ENCODE measurements around the gene MYOG.

The MYOG gene

DNA sequence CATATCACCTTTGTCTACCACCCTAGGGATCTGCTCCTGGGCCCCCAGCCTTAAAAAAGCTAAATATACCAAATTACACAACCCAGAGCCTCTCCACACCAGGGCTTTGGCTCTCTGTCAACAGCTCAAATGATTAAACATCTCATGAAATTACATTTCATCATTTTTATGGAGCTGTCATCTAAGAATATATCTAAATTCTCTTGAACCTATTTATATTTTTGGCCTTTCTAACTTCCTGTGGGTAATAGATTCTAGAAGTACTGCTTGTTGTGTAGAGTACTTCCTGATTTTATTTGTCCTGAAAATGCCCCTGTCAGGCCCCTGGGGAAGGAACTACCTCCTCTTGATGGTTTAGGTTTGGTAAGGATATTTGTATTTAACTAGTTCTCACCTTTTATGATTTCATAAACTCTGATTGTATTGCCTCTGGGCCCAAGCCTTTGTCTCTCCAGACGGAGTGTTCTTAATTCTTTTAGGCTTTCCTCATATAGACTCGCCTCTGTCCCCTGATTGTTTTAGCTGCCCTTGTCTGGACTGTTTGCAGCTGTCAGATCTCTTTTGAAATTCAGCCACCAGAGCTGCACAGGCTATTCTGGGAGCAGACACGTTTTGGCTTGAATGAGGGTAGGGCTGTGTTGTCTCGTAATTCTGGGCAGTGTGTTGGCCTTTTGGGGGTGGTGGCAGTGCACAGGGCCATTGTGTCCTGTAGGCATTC lies 16.6 kb downstream of the MYOG start:
- no peak for DNase-seq

- DNase-seq, result no peak
Observed at GRCh38 chr1:203066965-203067364, 18.8 kb downstream of the MYOG start.

DNA sequence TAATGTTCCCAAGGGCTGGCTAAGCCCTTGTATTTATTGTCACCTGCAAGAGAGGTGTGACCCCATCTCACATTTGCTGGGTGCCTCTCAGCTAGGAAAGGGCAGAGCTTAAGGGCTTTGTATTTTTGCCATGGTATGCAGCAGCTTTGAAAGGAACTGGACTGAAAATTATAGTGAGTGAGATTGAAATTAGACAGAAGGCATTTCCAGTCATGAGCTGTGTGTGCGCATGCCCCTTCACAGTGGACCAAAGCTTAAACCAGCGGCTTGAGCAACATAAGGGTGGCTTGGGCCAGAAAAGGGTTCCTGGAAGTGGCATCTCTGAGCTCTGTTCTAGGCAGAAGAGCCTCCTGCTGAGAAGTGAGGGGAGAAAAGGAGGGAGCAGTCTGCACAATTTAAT lies 19.8 kb downstream of the MYOG start:
- no peak for DNase-seq

GRCh38 chr1:203065191-203065590 lies 20.6 kb downstream of the MYOG start:
- DNase-seq, result no peak

- DNase-seq, result no peak
Observed at GRCh38 chr1:203063287-203063686, 22.5 kb downstream of the MYOG start.

GRCh38 chr1:203060115-203060514 lies 25.7 kb downstream of the MYOG start:
- no peak for DNase-seq

DNA sequence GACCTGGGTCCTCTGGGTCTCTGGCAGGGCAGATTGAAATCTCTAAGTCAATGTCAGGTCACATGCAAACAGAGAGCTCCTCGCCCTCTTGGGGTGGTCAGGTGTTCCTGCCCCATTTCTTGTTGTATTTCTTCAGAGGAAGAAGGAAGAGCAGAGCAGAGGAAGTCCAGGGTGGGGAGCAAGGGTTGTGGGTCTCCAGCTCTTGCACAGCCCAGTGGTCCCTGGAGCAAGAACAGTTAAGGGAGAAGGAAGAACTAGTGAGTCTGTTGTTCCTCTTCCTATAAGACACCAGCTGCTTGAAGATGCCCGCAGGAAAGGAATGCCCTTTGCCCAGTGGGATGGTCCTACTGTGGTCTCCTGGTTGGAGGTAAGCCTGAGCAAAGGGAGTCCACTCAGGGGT lies 26.3 kb downstream of the MYOG start:
- no peak for DNase-seq

DNA sequence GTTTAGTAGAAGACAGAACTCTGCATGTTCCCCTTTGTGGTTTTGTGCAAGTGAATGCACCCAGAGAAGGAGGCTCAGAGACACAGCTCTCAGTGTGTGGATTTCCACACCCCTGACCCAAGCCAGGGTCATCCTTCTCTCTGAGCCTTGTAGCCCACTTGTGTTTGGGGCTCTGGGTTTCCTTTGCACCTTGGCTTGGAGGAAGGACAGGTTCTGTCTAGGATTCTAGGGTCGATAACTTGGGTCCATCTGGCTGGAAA lies 27.2 kb downstream of the MYOG start:
- no peak for DNase-seq

DNA sequence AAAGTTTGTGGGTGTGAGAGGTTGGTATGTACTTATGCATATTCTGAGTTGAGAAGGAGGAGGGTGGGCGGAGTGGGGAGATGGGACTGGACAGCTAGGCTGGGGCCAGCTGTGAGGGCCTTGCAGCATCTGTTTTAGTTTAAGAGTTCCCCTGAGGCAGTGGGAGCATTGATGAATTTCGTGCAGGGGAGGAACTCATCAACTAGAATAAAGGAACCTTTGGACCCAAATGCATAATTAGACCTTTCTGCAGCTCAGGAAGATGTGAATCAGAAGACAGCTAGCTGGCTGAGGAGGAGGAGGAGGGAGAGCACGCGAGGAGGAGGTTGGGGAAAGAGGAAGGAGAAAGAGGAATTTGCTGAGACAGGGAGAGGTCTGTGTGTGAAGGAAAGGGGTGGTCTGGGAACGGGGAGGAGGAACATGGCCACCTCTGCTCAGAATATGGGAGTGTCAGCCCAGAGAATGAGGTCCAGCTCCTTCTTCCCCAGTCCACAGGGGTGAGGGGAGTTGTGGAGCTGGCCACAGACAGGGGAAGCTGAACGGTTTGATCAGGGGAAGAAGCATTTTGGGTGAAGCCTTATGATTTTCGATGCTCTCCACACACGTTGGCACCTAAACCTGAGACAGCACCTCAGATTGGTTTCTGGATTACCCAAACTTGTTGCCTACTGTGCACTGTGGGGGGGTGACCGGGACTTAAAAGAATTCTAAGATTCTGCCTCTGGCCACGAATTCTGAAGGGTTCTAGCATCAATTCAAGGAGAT lies 27.7 kb downstream of the MYOG start:
- DNase-seq, result no peak

DNA sequence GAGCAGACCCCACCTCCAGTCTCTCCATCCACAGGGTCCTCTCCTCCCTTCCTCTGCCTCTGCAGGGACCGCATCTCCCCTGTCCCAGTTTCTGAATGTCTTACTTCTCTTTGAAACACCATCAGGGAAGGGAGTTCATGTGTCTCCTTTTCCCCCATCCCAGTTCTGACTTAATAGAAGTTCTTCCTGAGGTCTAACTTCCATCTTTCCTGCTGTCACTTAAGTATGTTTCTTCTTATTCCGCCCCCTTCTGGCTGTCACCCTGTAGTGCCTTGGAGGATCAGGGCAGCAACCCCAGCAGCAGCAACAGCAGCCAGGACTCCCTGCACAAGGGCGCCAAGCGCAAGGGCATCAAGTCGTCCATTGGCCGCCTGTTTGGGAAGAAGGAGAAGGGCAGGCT lies 29.3 kb downstream of the MYOG start:
- no peak for DNase-seq

DNA sequence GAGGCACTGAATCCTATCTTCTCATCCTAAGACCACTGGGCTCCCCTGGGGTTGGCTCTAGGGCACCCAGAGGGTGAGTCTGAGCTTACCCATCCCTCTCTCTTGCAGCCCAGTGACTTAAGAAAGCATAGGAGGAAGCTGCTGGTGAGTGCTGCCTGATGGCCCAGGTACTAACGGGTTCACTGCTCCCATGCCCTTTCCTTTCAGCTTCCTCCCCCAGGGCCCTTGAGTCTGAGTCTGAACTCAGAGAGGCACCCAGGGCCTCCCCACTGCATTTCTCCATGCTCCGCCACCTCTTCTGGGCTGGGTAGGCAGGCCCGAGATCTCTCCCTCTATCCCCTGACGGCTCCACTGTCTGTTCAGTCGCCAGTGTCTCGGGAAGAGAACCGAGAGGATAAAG lies 29.8 kb downstream of the MYOG start:
- DNase-seq, result no peak

GRCh38 chr1:203055161-203055799 lies 30.5 kb downstream of the MYOG start:
- DNase-seq, result no peak

- no peak for DNase-seq
Observed at GRCh38 chr1:203054642-203055041, 31.2 kb downstream of the MYOG start.

DNA sequence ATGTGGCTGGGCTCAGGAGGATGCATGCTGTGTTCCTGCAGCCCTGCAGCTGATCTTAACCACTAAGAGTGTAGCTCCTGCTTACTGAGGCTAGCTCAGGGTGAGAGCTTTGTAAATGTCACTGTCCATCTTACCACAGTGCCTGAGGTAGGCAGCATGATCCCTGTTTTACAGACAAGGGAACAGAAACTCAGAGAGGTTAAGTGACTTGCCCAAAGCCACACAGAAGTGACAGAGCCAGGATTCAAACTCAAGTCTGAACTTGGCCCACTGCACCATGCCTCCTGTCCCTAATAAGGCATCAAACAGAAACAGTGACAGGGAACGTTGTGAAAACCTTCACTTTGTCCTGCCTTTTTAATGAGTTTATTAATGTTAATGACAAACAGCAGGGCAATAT lies 31.6 kb downstream of the MYOG start:
- no peak for DNase-seq

- DNase-seq, result no peak
Observed at GRCh38 chr1:203052601-203053000, 33.2 kb downstream of the MYOG start.

DNA sequence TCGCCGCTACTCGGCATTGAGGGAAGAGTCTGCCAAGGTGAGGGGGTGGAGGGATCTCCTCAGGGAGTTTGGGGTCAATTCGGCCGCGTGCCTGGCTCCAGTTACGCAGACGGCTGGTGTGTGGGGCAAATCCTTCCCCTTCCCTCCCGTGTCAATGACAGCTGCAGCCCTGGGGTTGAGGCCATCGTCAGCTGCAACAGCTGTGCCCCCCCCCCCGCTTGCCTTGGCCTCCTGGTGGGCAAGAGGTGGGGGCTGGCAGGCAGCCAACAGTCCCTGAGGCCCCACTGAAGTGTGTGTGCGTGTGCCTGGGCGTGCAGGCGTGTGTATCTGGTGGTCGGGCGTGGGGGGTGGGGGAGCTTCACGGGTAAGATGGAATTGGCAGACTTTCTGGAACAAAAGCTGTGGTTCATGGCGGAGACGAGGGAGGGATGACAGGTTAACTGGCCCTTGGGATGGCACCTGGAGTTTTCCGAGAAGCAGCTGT lies 33.9 kb downstream of the MYOG start:
- DNase-seq, result no peak

GRCh38 chr1:203050826-203051225 lies 35.0 kb downstream of the MYOG start:
- no peak for DNase-seq

DNA sequence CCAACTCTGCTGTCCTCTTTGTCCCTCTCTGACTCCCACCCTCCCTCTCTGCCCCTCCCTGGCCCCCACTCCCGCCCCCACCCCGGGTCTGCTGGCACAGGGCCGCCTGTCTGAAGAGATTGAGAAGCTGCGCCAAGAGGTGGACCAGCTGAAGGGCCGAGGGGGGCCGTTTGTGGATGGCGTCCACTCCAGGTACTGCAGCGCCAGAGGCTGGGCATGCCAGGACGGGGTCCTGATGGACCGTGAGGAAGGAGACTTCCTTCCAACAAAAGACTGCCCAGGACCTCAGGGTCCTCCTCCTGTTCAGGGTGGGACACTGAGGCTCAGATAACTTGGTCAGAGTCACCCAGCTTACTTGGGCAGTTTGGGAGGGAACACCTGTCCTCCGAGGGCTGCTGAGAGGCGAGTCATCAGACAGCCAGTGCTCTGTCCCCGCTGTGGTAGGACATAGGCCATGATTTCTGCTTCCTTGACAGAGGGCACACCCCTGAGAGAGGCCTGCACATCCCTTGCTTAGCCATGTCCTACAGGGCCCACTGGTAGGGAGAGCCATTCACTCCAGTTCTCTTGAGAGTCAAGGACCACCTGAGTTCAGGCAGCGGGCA lies 36.1 kb downstream of the MYOG start:
- no peak for DNase-seq

- DNase-seq, result no peak
Observed at GRCh38 chr1:203049077-203049476, 36.7 kb downstream of the MYOG start.

DNA sequence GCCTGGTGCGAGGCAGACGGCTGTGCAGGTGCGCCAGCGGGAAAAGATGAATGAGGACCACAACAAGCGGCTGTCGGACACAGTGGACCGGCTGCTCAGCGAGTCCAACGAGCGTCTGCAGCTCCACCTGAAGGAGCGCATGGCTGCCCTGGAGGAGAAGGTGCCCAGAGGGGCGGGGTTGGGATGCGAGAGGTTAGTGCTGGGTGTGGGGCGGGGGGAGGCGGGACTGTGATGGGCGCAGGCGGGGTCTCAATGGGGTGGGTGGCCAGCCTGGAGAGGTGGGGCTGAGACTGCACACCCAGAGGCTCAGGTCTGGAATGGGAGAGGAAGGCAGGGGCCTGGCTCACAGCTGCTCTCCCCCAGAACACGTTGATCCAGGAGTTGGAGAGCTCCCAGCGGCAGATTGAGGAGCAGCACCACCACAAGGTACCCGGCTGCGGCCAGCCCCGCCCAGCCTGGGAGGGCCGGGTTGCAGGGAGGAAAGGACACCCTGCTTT lies 37.2 kb downstream of the MYOG start:
- no peak for DNase-seq

DNA sequence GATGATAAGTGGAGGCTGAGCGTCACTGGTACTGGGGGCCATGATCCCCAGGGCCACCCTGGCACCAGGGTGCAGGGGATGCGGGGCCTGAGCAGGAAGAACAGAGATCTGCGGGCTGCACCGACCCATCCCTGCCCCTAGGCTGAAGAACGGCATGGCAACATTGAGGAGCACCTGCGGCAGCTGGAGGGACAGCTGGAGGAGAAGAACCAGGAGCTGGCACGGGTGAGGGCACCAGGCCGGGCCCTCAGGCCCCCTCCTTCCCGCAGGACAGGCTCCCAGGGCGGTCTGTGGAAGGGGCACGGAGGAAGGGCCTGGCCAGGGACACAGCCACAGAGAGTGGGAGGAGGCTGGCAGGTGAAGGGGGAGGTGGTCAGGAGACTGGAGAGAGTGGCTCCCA lies 37.7 kb downstream of the MYOG start:
- no peak for DNase-seq

GRCh38 chr1:203046984-203047630 lies 38.7 kb downstream of the MYOG start:
- no peak for DNase-seq

All from effector CD8-positive, alpha-beta T cell (primary cell).